ENCODE results near the gene CNP.

Gene CNP

DNA sequence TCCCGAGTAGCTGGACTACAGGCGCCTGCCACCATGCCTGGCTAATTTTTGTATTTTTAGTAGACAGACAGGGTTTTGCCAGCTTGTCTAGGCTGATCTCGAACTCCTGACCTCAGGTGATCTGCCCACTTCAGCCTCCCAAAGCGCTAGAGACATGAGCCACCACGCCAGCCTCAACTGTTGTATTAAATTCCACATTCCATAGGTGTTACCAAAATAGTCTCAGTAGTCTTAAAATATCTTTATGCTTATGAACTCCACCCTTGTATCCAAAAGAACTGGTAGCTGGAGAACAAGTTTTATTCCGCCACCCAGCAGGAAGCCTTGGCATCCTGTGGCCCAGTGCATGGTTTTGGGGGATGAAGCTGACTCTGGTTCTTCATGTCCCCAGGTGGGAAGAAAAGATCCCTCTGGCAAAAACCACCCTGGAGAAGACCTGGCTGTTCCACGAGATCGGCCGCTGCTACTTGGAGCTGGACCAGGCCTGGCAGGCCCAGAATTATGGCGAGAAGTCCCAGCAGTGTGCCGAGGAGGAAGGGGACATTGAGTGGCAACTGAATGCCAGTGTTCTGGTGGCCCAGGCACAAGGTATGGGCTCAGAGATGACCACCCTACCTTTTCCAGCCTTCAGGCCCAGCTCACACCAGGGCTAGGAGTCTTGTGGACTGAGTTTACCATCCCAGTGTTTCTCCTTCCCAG lies 17.7 kb upstream of the CNP start:
- H3K27me3 ChIP-seq (ENCODE audit: control insufficient read depth, insufficient read depth, low read length): no peaks in the 10 kb centered on the region
- no peaks in the 10 kb centered on the region for H3K9me3 ChIP-seq (ENCODE audit: control insufficient read depth, low read length)
- no peaks in the 10 kb centered on the region for H3K36me3 ChIP-seq (ENCODE audit: control insufficient read depth, insufficient read depth, low read length)
- H3K4me3 ChIP-seq (ENCODE audit: low read length): no peak overlapping the region
- H3K9ac ChIP-seq (ENCODE audit: low read length): no peak overlapping the region
- H3K4me1 ChIP-seq (ENCODE audit: control insufficient read depth, insufficient read depth, low read length): no peaks in the 10 kb centered on the region

DNA sequence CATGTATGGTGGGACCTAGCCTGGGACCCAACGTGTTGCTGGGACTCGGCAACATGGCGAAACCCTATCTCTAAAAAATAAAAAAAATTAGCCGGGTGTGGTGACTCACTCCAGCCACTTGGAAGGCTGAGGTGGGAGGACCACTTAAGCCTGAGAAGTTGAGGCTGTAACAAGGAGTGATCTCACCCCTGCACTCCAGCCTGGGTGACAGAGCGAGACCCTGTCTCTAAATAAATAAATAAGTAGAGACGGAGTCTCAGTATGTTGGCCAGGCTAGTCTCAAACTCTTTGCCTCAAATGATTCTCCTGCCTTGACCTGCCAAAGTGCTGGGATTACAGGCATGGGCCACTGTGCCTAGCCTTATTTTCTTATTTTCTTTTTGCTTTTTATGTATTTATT lies 10.1 kb upstream of the CNP start:
- H3K4me3 ChIP-seq (ENCODE audit: low read length): no peak overlapping the region
- no peaks in the 10 kb centered on the region for H3K36me3 ChIP-seq (ENCODE audit: control insufficient read depth, insufficient read depth, low read length)
- no peaks in the 10 kb centered on the region for H3K4me1 ChIP-seq (ENCODE audit: control insufficient read depth, insufficient read depth, low read length)
- no peak overlapping the region for H3K9ac ChIP-seq (ENCODE audit: low read length)
- no peaks in the 10 kb centered on the region for H3K9me3 ChIP-seq (ENCODE audit: control insufficient read depth, low read length)
- H3K27me3 ChIP-seq (ENCODE audit: control insufficient read depth, insufficient read depth, low read length): no peaks in the 10 kb centered on the region

DNA sequence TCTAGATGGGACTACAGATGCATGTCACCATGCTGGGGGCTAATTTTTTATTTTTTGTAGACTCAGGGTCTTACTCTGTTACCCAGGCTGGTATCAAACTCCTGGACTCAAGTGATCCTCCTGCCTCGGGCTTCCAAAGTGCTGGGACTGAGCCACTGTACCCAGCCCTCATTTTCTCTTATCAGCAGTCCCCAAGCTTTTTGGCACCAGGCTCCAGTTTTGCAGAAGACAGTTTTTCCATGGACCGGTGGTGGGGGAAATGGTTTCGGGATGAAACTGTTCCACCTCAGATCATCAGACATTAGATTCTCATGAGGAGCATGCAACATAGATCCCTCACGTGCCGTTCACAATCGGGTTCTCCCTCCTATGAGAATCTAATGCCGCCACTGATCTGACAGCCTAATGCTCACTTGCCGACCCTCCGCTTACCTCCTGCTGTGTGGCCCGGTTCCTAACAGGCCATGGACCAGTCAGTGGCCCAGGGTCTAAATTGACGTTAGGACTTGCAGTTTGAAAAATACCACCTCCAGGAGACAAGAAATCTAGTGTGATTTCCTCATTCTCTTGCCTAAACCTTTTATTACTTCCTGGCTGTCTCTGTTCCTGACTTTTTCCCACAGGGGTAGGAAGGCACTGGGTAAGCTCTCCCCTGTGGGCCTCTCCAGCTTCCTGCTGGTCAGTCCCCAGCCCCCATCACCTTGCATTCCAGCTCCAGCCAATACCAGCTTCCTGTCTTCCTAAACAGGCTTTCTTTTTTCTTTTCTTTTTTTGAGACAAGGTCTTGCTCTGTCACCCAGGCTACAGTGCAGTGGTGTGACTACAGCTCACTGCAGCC lies 9.3 kb upstream of the CNP start:
- H3K9me3 ChIP-seq (ENCODE audit: control insufficient read depth, low read length): no peaks in the 10 kb centered on the region
- no peak overlapping the region for H3K9ac ChIP-seq (ENCODE audit: low read length)
- no peaks in the 10 kb centered on the region for H3K27me3 ChIP-seq (ENCODE audit: control insufficient read depth, insufficient read depth, low read length)
- H3K4me1 ChIP-seq (ENCODE audit: control insufficient read depth, insufficient read depth, low read length): no peaks in the 10 kb centered on the region
- H3K4me3 ChIP-seq (ENCODE audit: low read length): no peak overlapping the region
- H3K36me3 ChIP-seq (ENCODE audit: control insufficient read depth, insufficient read depth, low read length): no peaks in the 10 kb centered on the region

DNA sequence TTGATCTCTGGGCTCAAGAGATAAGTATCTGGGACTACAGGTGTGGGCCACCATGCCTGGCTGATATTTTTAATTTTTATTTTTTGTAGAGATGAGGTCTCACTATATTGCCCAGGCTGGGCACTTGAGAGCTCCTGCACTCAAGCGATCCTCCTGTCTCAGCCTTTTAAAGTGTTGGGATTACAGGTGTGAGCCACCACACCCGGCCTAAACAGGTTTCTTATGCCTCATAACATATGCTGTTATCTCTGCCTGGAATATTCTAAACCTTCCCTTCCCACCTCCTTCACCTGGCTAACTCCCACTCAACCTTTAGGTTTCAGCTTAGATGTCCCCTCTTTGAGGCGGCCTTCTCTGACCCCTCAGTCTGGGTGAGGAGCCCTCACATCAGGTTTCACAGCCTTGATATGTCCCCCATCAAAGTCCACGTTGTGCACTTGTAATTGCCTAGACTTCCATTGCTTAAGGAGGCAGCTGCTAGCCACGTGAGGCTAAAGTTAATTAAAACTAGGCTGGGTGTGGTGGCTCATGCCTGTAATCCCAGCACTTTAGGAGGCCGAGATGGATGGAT lies 8.6 kb upstream of the CNP start:
- Histone ChIP-seq H3K9ac (ENCODE audit: low read length) (no peak overlapping the region), H3K9me3 (ENCODE audit: control insufficient read depth, low read length) (no peaks in the 10 kb centered on the region)

DNA sequence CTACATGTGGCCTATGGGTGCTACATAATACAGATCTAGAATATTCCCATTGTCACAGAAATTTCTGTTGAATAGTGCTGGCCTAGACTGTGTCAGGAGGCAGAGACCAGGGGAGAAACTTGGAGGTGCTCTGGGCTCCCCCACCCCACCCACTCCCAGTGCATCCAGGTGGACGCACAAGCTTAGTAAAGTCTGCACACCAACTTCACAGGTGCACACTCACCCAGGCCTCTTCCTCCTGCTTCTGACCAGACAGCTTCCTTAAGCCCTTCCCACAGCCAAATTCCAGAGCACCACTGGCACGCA lies 7.6 kb upstream of the CNP start:
- Histone ChIP-seq H3K4me3 (ENCODE audit: low read length) (no peak overlapping the region), H3K9me3 (ENCODE audit: control insufficient read depth, low read length) (no peaks in the 10 kb centered on the region), H3K9ac (ENCODE audit: low read length) (no peak overlapping the region), H3K4me1 (ENCODE audit: control insufficient read depth, insufficient read depth, low read length) (no peaks in the 10 kb centered on the region), H3K27me3 (ENCODE audit: control insufficient read depth, insufficient read depth, low read length) (no peaks in the 10 kb centered on the region), H3K36me3 (ENCODE audit: control insufficient read depth, insufficient read depth, low read length) (no peaks in the 10 kb centered on the region)

More for the DNA sequence above, 8.6 kb upstream of the CNP start:
- Histone ChIP-seq H3K36me3 (ENCODE audit: control insufficient read depth, insufficient read depth, low read length) (no peaks in the 10 kb centered on the region), H3K4me1 (ENCODE audit: control insufficient read depth, insufficient read depth, low read length) (no peaks in the 10 kb centered on the region), H3K27me3 (ENCODE audit: control insufficient read depth, insufficient read depth, low read length) (no peaks in the 10 kb centered on the region), H3K4me3 (ENCODE audit: low read length) (no peak overlapping the region)

DNA sequence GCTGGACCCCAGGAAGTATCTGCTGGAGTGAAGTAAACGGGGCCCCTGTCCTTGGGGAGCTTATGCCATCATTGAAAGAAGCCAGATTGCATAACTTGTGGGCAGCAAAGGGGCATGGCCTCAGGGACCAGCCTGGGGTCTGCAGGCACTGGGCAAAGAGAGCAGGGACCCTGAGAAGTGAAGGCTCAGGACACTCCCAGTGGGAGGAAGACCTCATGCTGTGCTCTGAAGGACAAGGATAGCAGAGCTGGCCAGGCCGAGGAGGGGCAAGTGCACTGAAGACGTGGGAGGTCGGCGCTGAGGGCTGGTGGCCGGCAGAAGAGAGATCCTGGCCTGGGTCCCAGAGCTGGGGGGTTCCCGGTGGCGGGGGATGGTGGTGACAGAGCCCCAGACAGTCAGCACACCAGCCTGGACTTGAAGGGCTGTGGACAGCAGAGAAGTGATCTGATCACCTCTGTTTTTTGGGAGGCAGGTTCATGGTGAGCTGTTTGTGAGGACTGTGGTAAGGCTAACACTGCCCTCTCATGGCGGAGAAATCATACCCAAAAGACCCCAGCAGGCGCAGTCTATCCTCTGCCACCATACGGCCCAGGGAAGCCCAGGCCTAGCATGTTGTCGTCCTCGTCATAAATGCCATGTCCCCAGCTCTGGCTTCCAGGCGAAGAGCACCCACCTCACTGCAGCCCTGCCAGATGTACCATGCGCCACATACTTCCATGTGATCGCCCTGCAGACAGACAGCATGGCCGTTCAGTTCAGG lies 7.1 kb upstream of the CNP start:
- Histone ChIP-seq H3K36me3 (ENCODE audit: control insufficient read depth, insufficient read depth, low read length) (no peaks in the 10 kb centered on the region), H3K27me3 (ENCODE audit: control insufficient read depth, insufficient read depth, low read length) (no peaks in the 10 kb centered on the region), H3K9me3 (ENCODE audit: control insufficient read depth, low read length) (no peaks in the 10 kb centered on the region), H3K4me1 (ENCODE audit: control insufficient read depth, insufficient read depth, low read length) (no peaks in the 10 kb centered on the region), H3K9ac (ENCODE audit: low read length) (no peak overlapping the region), H3K4me3 (ENCODE audit: low read length) (no peak overlapping the region)

DNA sequence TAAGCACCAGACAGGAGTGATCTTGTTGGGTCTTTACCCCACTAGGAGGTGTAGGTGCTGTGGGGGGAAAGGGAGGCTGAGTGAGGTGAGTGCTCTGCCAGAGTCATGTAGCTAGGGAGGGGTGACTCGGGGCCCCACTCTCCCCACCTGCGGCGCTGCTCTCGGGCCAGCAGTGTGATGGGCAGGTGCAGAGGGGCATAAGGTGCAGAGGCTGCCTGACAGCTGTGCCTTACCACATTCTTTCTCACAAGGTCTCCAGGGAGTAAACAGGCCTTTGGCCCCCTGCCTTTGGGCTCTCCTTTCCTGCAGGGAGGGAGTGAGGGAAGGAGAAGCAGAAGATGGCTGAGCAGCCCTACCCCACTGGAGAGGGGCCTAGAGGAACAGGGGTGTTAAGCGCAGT lies 4.5 kb upstream of the CNP start:
- H3K36me3 ChIP-seq (ENCODE audit: control insufficient read depth, insufficient read depth, low read length): no peaks in the 10 kb centered on the region
- H3K4me1 ChIP-seq (ENCODE audit: control insufficient read depth, insufficient read depth, low read length): peaks cover 6% of the 10 kb centered on the region
- no peaks in the 10 kb centered on the region for H3K27me3 ChIP-seq (ENCODE audit: control insufficient read depth, insufficient read depth, low read length)
- H3K9ac ChIP-seq (ENCODE audit: low read length): no peak overlapping the region
- no peaks in the 10 kb centered on the region for H3K9me3 ChIP-seq (ENCODE audit: control insufficient read depth, low read length)
- H3K4me3 ChIP-seq (ENCODE audit: low read length): no peak overlapping the region

DNA sequence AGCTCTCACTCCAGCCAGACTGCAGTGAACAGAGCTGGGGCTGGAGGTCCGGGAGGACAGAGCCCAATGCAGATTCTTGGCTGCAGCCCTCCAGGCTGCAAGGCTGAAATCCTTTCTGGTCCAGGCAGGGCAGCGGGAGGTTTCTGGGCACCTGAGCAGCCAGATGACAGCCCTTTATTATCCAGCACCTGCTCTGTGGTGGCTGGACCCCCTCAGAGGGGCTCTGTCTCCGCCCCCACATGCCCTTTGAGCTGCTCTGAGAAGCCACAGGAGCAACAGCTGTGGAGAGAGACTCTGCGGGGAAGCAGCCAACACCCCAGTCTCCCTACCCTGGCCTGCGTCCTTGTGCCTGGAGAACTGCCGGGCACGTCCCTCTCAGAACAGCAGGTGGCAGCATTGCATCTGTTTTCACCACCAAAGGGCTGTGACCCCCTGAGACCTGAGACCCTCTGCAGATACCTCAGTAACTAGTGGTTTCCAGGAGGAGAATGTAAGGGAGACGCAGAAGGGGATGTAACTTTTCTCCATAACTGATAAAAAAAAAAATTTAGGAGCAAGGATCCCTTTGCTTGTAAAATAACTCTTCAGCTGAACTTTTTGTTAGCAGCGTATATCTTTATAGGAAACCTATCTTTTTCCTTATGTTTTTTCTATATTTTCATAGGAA lies 3.7 kb upstream of the CNP start:
- peaks cover 8% of the 10 kb centered on the region for H3K4me1 ChIP-seq (ENCODE audit: control insufficient read depth, insufficient read depth, low read length)
- no peaks in the 10 kb centered on the region for H3K9me3 ChIP-seq (ENCODE audit: control insufficient read depth, low read length)
- H3K27me3 ChIP-seq (ENCODE audit: control insufficient read depth, insufficient read depth, low read length): no peaks in the 10 kb centered on the region
- no peak overlapping the region for H3K9ac ChIP-seq (ENCODE audit: low read length)
- no peak overlapping the region for H3K4me3 ChIP-seq (ENCODE audit: low read length)
- H3K36me3 ChIP-seq (ENCODE audit: control insufficient read depth, insufficient read depth, low read length): no peaks in the 10 kb centered on the region

DNA sequence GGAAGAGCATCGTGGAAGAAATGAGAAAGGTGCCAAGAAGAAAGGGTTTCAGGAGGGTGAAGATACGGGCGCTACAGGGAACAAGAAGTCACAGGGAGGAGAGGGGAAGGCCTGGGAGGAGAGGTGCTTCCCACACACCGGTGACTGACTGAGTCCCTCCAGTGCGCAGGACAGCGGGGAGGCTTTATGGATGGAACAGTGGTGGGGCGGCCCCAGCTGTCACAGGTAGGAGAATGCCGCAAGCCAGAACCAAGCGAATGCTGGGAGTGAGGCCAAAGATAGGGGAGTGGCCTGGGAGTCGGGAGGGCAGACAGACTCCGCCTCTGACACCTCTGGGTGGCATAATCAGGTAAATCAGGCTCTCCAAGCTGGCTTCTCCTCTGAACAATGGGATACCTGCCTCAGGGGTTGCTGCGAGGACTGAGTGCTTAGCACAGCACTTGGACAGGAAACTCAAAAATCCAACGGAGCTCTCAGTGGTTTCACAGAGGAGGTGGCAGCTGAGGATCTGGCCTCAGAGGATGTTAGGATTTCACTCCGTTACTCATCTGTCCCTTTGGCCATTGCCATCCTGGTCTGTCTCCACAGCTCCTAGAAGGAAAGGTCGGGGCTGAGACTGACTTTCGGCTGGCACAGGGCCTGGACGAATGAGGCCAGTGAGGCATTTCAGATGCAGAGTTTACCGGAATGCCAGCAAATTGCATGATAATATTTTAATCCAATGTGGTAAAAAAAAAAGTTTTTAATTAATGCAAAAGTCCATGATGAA lies 717 bp upstream of the CNP start:
- no peaks in the 10 kb centered on the region for H3K9me3 ChIP-seq (ENCODE audit: control insufficient read depth, low read length)
- H3K27me3 ChIP-seq (ENCODE audit: control insufficient read depth, insufficient read depth, low read length): no peaks in the 10 kb centered on the region
- H3K4me3 ChIP-seq (ENCODE audit: low read length): peak overlapping the region; percentile 32
- peaks cover 21% of the 10 kb centered on the region for H3K4me1 ChIP-seq (ENCODE audit: control insufficient read depth, insufficient read depth, low read length)
- peak overlapping the region; percentile 49 for H3K9ac ChIP-seq (ENCODE audit: low read length)
- H3K36me3 ChIP-seq (ENCODE audit: control insufficient read depth, insufficient read depth, low read length): no peaks in the 10 kb centered on the region

DNA sequence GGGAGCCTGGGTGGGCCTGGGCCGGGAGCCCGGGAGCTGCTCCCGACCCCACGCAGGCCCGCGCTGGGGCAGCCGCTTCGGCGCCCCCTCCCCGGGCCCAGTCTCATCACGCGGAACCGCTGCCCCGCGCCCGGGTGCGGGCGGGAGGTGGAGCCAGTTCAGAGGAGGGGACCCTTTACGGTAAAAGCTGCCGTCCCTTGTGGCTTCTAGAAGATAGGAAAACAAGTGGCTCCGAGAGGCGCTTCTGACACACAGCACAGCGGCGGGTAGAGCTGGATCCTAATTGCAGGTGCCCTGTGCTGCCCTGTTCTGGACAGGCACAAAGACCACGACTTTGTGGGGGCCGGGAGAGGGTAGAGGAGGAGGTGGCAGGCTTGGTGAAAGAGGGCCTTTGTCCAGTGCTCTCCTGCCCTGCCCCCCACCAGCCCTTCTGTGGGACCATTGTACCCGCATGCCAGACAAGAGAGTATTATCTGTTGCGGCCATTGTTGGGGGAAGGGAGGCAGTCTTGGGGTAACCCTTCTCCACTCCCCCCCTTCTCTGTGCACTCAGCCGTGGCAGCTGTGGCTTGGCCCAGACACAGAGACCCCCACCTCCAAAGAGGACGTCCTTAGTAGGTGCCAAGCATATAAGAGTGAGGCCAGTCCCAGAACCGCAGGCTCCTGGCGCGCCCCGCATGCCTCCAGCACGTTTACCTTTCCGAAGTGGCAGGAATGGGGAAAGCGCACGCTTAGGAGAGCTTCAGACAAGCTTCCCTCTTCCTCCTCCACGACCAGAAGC lies 736 bp downstream of the CNP start:
- Histone ChIP-seq H3K9me3 (ENCODE audit: control insufficient read depth, low read length) (no peaks in the 10 kb centered on the region), H3K36me3 (ENCODE audit: control insufficient read depth, insufficient read depth, low read length) (no peaks in the 10 kb centered on the region), H3K9ac (ENCODE audit: low read length) (peak overlapping the region; percentile 88), H3K4me3 (ENCODE audit: low read length) (peak overlapping the region; percentile 32), H3K27me3 (ENCODE audit: control insufficient read depth, insufficient read depth, low read length) (no peaks in the 10 kb centered on the region), H3K4me1 (ENCODE audit: control insufficient read depth, insufficient read depth, low read length) (peaks cover 24% of the 10 kb centered on the region)

All from mucosa of stomach (tissue), 1 donor.